HepG2 (cell line): ENCODE results near the gene LRP1B. TPM values are rescaled to one million over a fixed set of nuclear protein-coding genes. Genes with fewer than 3 reads are reported as not detected.

Source experiments
- ATAC-seq: fragments of 200-7000 bp; cut with Tn5 transposase; 3 replicates; pipeline ENCODE4 v1.9.1; 2020; ENCODE audit warnings: mild to moderate bottlenecking, moderate library complexity
- BruUV-seq: library from RNA; stranded (reverse); fragments of 400-500 nt; replicated peaks from 2 replicates; lab custom pipeline; 2021; lab: Mats Ljungman, UMichigan
- CTCF ChIA-PET: fragments of 300-600 bp; formaldehyde crosslinking; extraction: SDS; loops from one replicate; lab custom pipeline; 2021; ENCODE audit warnings: low total read pairs, inconsistent platforms, low intra/inter-chr PET ratio; lab: Yijun Ruan, JAX
- POLR2A ChIA-PET: fragments of 350-600 bp; sonication (Branson Sonifier 250); formaldehyde crosslinking; loops from one replicate; lab custom pipeline; 2020; ENCODE audit warnings: antibody characterized with exemption, inconsistent platforms; lab: Yijun Ruan, JAX
- DNase-seq: peaks from one replicate; pipeline ENCODE4 v3.0.0-alpha.2; 2015; ENCODE audit warnings: low spot score
- FAIRE-seq: peaks from 3 replicates; lab custom pipeline; 2011; peaks lifted over from hg19 to GRCh38; lab: Jason Lieb, UNC
- H2AFZ ChIP-seq: one replicate; pipeline ENCODE4 v1.6.1; 2011; ENCODE audit warnings: low read length, inconsistent platforms
- H3K27ac ChIP-seq: fragments of 300-600 bp; 3 replicates; pipeline ENCODE4 v1.8.0; 2011; ENCODE audit warnings: mixed run types, mild to moderate bottlenecking, mixed read lengths, low read length, inconsistent platforms; ENCODE audit not compliant: insufficient read depth; ENCODE audit errors: extremely low read length
- H3K27me3 ChIP-seq, 2 experiments: fragments of 200-600 bp in 1 of 2; 2 replicates in 1 of 2; 3 replicates in 1 of 2; pipeline versions ENCODE4 v1.6.0 to v1.8.0; 2011; ENCODE audit warnings: low read length in 2 of 2, mild to moderate bottlenecking in 2 of 2, moderate library complexity in 2 of 2, inconsistent platforms in 1 of 2; ENCODE audit not compliant: insufficient read depth in 2 of 2, control insufficient read depth in 1 of 2
- H3K36me3 ChIP-seq, 2 experiments: fragments of 200-600 bp in 1 of 2; replicated peaks in 1 of 2; 2 replicates in 1 of 2; 3 replicates in 1 of 2; pipeline versions ENCODE4 v1.5.1 to v1.8.0; 2011; ENCODE audit warnings: low read length in 2 of 2, inconsistent platforms in 1 of 2; ENCODE audit not compliant: insufficient read depth in 2 of 2, control insufficient read depth in 1 of 2
- H3K4me1 ChIP-seq: 2 replicates; pipeline ENCODE4 v1.5.1; 2012; ENCODE audit warnings: low read length, inconsistent platforms; ENCODE audit not compliant: insufficient read depth
- H3K4me2 ChIP-seq: 2 replicates; pipeline ENCODE4 v1.6.0; 2011; ENCODE audit warnings: low read depth, low read length, inconsistent platforms
- H3K4me3 ChIP-seq, 3 experiments: fragments of 200-600 bp in 1 of 3; sonication (generic), shearing (Covaris generic) in 1 of 3; replicated peaks in 1 of 3; 2 replicates each; pipeline ENCODE4 v1.5.1; 2011 to 2016; ENCODE audit warnings: low read length in 3 of 3, inconsistent platforms in 2 of 3, low read depth in 2 of 3, mild to moderate bottlenecking in 2 of 3, control low read depth in 1 of 3, mixed read lengths in 1 of 3; ENCODE audit not compliant: insufficient read depth in 1 of 3
- H3K79me2 ChIP-seq: one replicate; pipeline ENCODE4 v1.6.1; 2011; ENCODE audit warnings: low read length, inconsistent platforms; ENCODE audit not compliant: insufficient read depth
- H3K9ac ChIP-seq: 2 replicates; pipeline ENCODE4 v1.6.0; 2011; ENCODE audit warnings: mild to moderate bottlenecking, low read depth, low read length, inconsistent platforms; ENCODE audit not compliant: insufficient read depth
- H3K9me3 ChIP-seq: 2 replicates; pipeline ENCODE4 v1.5.1; 2012; ENCODE audit warnings: mild to moderate bottlenecking, low read length
- H4K20me1 ChIP-seq: 2 replicates; pipeline ENCODE4 v1.6.0; 2011; ENCODE audit warnings: inconsistent platforms, mild to moderate bottlenecking, low read length, moderate library complexity; ENCODE audit not compliant: insufficient read depth
- FOXK1 ChIP-seq: sonication (generic); formaldehyde crosslinking; IDR thresholded peaks from 2 replicates; pipeline ENCODE4 v1.4.0; 2020; ENCODE audit warnings: low read depth, missing genetic modification reagents, borderline replicate concordance
- MYNN ChIP-seq: sonication (generic); formaldehyde crosslinking; IDR thresholded peaks from 2 replicates; pipeline ENCODE4 v1.4.0; 2020; ENCODE audit warnings: mild to moderate bottlenecking, low read depth, missing genetic modification reagents
- RORA ChIP-seq: sonication (generic); formaldehyde crosslinking; IDR thresholded peaks from 2 replicates; pipeline ENCODE4 v1.5.0; 2020; ENCODE audit warnings: mild to moderate bottlenecking, missing genetic modification reagents, moderate library complexity
- TBX3 ChIP-seq: fragments of 450-650 bp; IDR thresholded peaks from 2 replicates; pipeline ENCODE4 v1.6.1; 2017; ENCODE audit warnings: antibody characterized with exemption, mild to moderate bottlenecking, inconsistent platforms, borderline replicate concordance
- ZNF354B ChIP-seq: sonication (generic); formaldehyde crosslinking; IDR thresholded peaks from 2 replicates; pipeline ENCODE4 v1.8.0; 2022; ENCODE audit warnings: mild to moderate bottlenecking, missing genetic modification reagents
- ZNF589 ChIP-seq: sonication (generic); formaldehyde crosslinking; conservative IDR thresholded peaks from 2 replicates; pipeline ENCODE4 v1.8.0; 2022; ENCODE audit warnings: mild to moderate bottlenecking, moderate library complexity, missing genetic modification reagents
- WGBS: methylation state at CpG from one replicate; pipeline ENCODE4 v1.1.6; 2017; ENCODE audit warnings: low lambda C conversion rate; 5-methylcytosine and 5-hydroxymethylcytosine counted together
- in situ Hi-C: cut with HindIII; loops from 2 replicates; pipeline ENCODE4 v1.10.0; 2017; ENCODE audit warnings: low pct_unique_long_range_greater_than_20kb; ENCODE audit not compliant: extremely low pct_ligation_motif_present
- intact Hi-C: fragments of 100-400 bp; cut with micrococcal nuclease; formaldehyde crosslinking; loops from one replicate; pipeline ENCODE4 v1.10.0; 2022; ENCODE audit not compliant: unreplicated experiment
- polyA plus RNA-seq, 8 experiments: library from polyadenylated mRNA; depleted of rRNA in 3 of 8; stranded (reverse) in 7 of 8; unstranded in 1 of 8; fragments of >200 nt; fragmentation: Illumina TruSeq in 4 of 8; extraction: Trizol in 4 of 8; gene quantifications; 2 replicates each; pipeline versions ENCODE4 v1.2.1 to v1.2.3, GENCODE V29; 2011 to 2016; ENCODE audit warnings: low read depth in 4 of 8, missing spikeins in 1 of 8, mixed read lengths in 1 of 8; ENCODE audit not compliant: insufficient read depth in 1 of 8
- total RNA-seq, 5 experiments: library from RNA; depleted of rRNA; stranded (reverse); fragments of >200 nt; fragmentation: Illumina TruSeq; extraction: Trizol; gene quantifications; 2 replicates each; pipeline ENCODE4 v1.2.3, GENCODE V29; 2016; ENCODE audit warnings: low read depth in 1 of 5
- TF ChIP-seq, protein P1 (sequence below): IDR thresholded peaks from 2 replicates; pipeline ENCODE4 v1.6.1; 2018; ENCODE audit warnings: missing genetic modification reagents, mild to moderate bottlenecking, missing compliant biosample characterization
- TF ChIP-seq, protein P2 (sequence below): sonication (generic); formaldehyde crosslinking; conservative IDR thresholded peaks from 2 replicates; pipeline ENCODE4 v1.8.1; 2023; ENCODE audit warnings: missing genetic modification reagents

The LRP1B gene
- total and polyA plus RNA-seq, 2 of the 13 experiments (the other 11 are each of a cell fraction or from before 2014, with no cell fraction given): 0.04 TPM; not detected in 1

DNA sequence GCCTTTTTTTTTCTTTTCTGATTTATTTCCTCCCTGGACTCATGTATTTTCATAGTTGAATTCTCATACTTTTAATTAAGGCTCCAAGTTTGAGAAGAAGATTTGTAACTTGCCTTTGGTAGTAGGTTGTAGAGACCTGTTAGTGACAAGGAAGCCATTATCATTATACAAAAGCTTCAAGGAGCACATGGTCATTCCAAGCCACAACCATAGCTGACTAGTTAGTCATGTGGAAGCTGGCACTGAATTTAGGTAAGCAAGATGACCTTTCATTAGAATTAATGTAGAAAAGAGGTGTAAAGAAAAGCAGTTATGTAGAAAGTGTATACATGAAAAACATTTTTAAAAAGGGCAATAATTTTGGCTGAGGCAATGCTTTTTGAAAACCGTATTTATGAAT is 89.7 kb downstream of the LRP1B start:
- Histone ChIP-seq H2AFZ (no peak overlapping the region), H3K36me3 (no peaks in the 10 kb centered on the region), H3K4me1 (no peaks in the 10 kb centered on the region), H3K9ac (no peak overlapping the region), H3K27ac (no peak overlapping the region), H3K4me2 (no peak overlapping the region), H4K20me1 (no peaks in the 10 kb centered on the region), H3K9me3 (no peaks in the 10 kb centered on the region), H3K79me2 (no peaks in the 10 kb centered on the region), H3K4me3 (no peak overlapping the region), H3K27me3 (no peaks in the 10 kb centered on the region)
- FAIRE-seq: no peak
- WGBS: 0% methylated on average over 1 of the region's 1 CpG
- no peak for DNase-seq
- CTCF ChIA-PET: no interaction called here
- no peak for ATAC-seq
- intact Hi-C loops: no loop called here
- in situ Hi-C loops: no loop called here
- BruUV-seq: no TSS peak
- POLR2A ChIA-PET: no interaction called here
- TF ChIP-seq ZNF354B (CRISPR knock-in tag) (no peak), MYNN (CRISPR knock-in tag) (no peak), RORA (CRISPR knock-in tag) (no peak), TBX3 (no peak), ZNF589 (no peak), FOXK1 (CRISPR knock-in tag) (no peak)
- TF ChIP-seq, protein P1, sequence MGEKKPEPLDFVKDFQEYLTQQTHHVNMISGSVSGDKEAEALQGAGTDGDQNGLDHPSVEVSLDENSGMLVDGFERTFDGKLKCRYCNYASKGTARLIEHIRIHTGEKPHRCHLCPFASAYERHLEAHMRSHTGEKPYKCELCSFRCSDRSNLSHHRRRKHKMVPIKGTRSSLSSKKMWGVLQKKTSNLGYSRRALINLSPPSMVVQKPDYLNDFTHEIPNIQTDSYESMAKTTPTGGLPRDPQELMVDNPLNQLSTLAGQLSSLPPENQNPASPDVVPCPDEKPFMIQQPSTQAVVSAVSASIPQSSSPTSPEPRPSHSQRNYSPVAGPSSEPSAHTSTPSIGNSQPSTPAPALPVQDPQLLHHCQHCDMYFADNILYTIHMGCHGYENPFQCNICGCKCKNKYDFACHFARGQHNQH: no peak
- TF ChIP-seq, protein P2, sequence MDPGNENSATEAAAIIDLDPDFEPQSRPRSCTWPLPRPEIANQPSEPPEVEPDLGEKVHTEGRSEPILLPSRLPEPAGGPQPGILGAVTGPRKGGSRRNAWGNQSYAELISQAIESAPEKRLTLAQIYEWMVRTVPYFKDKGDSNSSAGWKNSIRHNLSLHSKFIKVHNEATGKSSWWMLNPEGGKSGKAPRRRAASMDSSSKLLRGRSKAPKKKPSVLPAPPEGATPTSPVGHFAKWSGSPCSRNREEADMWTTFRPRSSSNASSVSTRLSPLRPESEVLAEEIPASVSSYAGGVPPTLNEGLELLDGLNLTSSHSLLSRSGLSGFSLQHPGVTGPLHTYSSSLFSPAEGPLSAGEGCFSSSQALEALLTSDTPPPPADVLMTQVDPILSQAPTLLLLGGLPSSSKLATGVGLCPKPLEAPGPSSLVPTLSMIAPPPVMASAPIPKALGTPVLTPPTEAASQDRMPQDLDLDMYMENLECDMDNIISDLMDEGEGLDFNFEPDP (CRISPR knock-in tag): no peak
